ENCODE results near the gene DDX10. TPM values are rescaled to one million over a fixed set of nuclear protein-coding genes. Genes with fewer than 3 reads are reported as not detected.

Gene DDX10
- total and polyA plus RNA-seq, 2 of the 8 experiments (the other 6 are each of a cell fraction or from before 2014, with no cell fraction given), result 49.2 to 52.2 TPM

DNA sequence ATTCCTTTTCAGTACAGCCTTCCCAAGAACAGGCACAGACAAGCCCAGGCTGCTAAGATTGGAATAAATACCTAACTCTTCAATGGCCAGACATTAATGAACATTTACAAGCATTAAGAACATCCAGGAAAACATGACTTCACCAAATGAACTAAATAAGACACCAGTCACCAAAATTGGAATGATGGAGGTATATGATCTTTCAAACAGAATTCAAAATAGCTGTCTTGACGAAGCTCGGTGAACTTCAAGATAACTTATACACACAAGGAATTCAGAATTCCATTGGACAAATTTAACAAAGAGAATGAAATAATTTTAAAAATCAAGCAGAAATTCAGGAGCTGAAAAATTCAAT is 16.4 kb upstream of the DDX10 start (continued):
- TF ChIP-seq, protein P1, sequence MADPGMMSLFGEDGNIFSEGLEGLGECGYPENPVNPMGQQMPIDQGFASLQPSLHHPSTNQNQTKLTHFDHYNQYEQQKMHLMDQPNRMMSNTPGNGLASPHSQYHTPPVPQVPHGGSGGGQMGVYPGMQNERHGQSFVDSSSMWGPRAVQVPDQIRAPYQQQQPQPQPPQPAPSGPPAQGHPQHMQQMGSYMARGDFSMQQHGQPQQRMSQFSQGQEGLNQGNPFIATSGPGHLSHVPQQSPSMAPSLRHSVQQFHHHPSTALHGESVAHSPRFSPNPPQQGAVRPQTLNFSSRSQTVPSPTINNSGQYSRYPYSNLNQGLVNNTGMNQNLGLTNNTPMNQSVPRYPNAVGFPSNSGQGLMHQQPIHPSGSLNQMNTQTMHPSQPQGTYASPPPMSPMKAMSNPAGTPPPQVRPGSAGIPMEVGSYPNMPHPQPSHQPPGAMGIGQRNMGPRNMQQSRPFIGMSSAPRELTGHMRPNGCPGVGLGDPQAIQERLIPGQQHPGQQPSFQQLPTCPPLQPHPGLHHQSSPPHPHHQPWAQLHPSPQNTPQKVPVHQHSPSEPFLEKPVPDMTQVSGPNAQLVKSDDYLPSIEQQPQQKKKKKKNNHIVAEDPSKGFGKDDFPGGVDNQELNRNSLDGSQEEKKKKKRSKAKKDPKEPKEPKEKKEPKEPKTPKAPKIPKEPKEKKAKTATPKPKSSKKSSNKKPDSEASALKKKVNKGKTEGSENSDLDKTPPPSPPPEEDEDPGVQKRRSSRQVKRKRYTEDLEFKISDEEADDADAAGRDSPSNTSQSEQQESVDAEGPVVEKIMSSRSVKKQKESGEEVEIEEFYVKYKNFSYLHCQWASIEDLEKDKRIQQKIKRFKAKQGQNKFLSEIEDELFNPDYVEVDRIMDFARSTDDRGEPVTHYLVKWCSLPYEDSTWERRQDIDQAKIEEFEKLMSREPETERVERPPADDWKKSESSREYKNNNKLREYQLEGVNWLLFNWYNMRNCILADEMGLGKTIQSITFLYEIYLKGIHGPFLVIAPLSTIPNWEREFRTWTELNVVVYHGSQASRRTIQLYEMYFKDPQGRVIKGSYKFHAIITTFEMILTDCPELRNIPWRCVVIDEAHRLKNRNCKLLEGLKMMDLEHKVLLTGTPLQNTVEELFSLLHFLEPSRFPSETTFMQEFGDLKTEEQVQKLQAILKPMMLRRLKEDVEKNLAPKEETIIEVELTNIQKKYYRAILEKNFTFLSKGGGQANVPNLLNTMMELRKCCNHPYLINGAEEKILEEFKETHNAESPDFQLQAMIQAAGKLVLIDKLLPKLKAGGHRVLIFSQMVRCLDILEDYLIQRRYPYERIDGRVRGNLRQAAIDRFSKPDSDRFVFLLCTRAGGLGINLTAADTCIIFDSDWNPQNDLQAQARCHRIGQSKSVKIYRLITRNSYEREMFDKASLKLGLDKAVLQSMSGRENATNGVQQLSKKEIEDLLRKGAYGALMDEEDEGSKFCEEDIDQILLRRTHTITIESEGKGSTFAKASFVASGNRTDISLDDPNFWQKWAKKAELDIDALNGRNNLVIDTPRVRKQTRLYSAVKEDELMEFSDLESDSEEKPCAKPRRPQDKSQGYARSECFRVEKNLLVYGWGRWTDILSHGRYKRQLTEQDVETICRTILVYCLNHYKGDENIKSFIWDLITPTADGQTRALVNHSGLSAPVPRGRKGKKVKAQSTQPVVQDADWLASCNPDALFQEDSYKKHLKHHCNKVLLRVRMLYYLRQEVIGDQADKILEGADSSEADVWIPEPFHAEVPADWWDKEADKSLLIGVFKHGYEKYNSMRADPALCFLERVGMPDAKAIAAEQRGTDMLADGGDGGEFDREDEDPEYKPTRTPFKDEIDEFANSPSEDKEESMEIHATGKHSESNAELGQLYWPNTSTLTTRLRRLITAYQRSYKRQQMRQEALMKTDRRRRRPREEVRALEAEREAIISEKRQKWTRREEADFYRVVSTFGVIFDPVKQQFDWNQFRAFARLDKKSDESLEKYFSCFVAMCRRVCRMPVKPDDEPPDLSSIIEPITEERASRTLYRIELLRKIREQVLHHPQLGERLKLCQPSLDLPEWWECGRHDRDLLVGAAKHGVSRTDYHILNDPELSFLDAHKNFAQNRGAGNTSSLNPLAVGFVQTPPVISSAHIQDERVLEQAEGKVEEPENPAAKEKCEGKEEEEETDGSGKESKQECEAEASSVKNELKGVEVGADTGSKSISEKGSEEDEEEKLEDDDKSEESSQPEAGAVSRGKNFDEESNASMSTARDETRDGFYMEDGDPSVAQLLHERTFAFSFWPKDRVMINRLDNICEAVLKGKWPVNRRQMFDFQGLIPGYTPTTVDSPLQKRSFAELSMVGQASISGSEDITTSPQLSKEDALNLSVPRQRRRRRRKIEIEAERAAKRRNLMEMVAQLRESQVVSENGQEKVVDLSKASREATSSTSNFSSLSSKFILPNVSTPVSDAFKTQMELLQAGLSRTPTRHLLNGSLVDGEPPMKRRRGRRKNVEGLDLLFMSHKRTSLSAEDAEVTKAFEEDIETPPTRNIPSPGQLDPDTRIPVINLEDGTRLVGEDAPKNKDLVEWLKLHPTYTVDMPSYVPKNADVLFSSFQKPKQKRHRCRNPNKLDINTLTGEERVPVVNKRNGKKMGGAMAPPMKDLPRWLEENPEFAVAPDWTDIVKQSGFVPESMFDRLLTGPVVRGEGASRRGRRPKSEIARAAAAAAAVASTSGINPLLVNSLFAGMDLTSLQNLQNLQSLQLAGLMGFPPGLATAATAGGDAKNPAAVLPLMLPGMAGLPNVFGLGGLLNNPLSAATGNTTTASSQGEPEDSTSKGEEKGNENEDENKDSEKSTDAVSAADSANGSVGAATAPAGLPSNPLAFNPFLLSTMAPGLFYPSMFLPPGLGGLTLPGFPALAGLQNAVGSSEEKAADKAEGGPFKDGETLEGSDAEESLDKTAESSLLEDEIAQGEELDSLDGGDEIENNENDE (IDR thresholded peaks at IDR 0.05; ENCODE audit: insufficient replicate concordance, low read length), result no peak

Data from H1 (cell line).